SIG-M5 treated with dmso at 0.1 percent for 504 hours (cell line): ENCODE results near the gene DPYSL5.

Experiments used
- DNase-seq: peaks from one replicate; lab custom pipeline; 2025; ENCODE audit not compliant: unreplicated experiment; lab: John Stamatoyannopoulos, UW

Gene DPYSL5

GRCh38 chr2:26924731-26925099 is 76.8 kb downstream of the DPYSL5 start:
- no peak for DNase-seq

GRCh38 chr2:26925100-26925791 is 77.3 kb downstream of the DPYSL5 start:
- no peak for DNase-seq

GRCh38 chr2:26927221-26927620 is 79.3 kb downstream of the DPYSL5 start:
- no peak for DNase-seq

GRCh38 chr2:26932974-26933373 is 85.0 kb downstream of the DPYSL5 start:
- no peak for DNase-seq

GRCh38 chr2:26933431-26934334 is 85.8 kb downstream of the DPYSL5 start:
- DNase-seq = no peak

- no peak for DNase-seq
Measured at GRCh38 chr2:26934335-26934724, 86.4 kb downstream of the DPYSL5 start.

- no peak for DNase-seq
Measured at GRCh38 chr2:26934985-26935384, 87.1 kb downstream of the DPYSL5 start.

GRCh38 chr2:26936855-26937254 is 88.9 kb downstream of the DPYSL5 start:
- DNase-seq = no peak

GRCh38 chr2:26938399-26939118 is 90.6 kb downstream of the DPYSL5 start:
- DNase-seq = no peak

- no peak for DNase-seq
Measured at GRCh38 chr2:26940001-26940400, 92.1 kb downstream of the DPYSL5 start.

GRCh38 chr2:26941486-26941885 is 93.6 kb downstream of the DPYSL5 start:
- DNase-seq = no peak

GRCh38 chr2:26942543-26943295 is 94.8 kb downstream of the DPYSL5 start:
- peak; percentile 54 for DNase-seq

GRCh38 chr2:26945991-26946750 is 98.2 kb downstream of the DPYSL5 start:
- DNase-seq = no peak

GRCh38 chr2:26946841-26947784 is 99.2 kb downstream of the DPYSL5 start:
- no peak for DNase-seq

- no peak for DNase-seq
Measured at GRCh38 chr2:26948800-26949199, 100.9 kb downstream of the DPYSL5 start.

GRCh38 chr2:26950246-26950645 is 102.3 kb downstream of the DPYSL5 start:
- DNase-seq = no peak

GRCh38 chr2:26951236-26951635 is 103.3 kb downstream of the DPYSL5 start:
- no peak for DNase-seq

GRCh38 chr2:26952374-26952773 is 104.4 kb downstream of the DPYSL5 start:
- DNase-seq = no peak

GRCh38 chr2:26954135-26954534 is 106.2 kb downstream of the DPYSL5 start:
- no peak for DNase-seq
